Stimulated activated CD4-positive, alpha-beta T cell treated with anti-CD3 and anti-CD28 coated beads, Interleukin-4, amount 100 ng/mL, for 1 hour (primary cell): ENCODE data around the gene SCRN2.

Experiments
- DNase-seq: peaks from one replicate; pipeline ENCODE4 v3.0.0-alpha.2; 2020

Gene SCRN2

DNA sequence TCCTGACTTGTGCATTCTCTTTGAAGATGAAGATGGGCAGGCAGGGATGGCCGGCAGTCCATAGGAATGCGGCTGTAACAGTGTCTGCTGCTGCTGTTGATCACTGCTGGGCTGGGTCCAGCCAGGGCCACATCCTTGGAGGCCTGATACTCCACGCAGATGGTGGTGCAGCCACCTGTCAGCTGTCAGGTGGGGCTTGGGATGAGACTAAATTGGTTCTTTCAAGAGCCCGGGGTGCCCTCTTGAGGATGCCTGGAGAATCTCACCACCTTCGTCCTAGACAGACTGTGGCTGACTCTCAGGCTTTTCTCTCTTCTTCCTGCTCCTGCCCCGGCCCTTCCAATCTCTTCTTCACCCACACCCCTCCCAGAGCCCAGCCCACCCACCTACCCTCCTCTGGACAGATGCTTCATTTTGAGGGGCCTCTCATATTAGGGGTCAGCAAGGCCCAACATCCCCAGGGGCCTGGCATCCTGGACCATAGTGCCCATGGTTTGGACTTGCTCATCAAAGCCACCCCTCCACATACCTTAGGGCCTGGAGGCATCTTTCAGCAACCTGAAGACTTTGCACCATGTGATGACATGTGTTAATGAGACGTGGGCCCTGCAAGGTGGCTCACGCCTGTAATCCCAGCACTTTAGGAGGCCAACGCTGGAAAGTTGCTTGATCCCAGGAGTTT is 38.6 kb downstream of the SCRN2 start:
- DNase-seq: peak; percentile 62

DNA sequence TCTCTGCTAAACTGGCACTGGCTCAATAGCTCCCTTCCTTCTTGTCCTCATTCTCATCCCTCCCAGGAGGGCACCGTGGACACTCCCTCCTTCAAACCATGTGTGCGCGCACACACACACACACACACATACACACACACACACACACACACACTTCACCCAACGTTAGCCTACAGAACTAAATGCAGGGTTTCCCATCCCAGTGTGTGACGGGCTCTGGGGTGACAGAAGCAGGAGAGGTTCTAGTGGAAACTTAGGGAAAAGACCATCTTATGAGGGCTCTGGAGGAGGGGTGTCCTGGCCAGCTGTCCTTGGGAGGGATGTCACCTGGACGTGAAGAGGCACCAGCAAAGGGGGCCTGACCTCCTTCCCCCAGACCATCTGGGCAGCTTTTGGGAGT is 39.2 kb downstream of the SCRN2 start:
- no peak for DNase-seq

- DNase-seq: no peak
These were observed 39.8 kb downstream of the SCRN2 start for GRCh38 chr17:47801176-47801765.

- DNase-seq: no peak
These were observed 40.4 kb downstream of the SCRN2 start for GRCh38 chr17:47800686-47801085.

DNA sequence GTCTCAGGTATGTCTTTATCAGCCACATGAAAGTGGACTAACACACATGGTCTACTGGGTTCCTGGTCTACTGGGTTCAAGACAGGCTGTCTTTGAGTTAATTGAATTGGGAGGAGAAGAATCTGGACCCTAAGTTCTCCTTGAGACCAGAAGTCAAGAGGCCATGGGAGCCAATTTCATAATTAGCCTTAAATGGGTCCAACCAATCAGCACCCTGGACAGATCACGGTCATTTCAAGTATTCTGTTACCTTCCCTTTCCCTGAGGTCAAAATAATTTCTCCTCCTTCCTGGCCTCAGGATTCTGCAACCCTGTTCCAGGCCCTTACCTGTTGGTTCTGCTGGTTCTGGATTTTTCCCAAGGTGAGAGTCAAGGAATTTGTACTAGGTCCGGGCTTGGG is 43.3 kb downstream of the SCRN2 start:
- no peak for DNase-seq

GRCh38 chr17:47792979-47793378 is 48.1 kb downstream of the SCRN2 start:
- DNase-seq: no peak

- no peak for DNase-seq
These were observed 48.6 kb downstream of the SCRN2 start for GRCh38 chr17:47792457-47792856.

DNA sequence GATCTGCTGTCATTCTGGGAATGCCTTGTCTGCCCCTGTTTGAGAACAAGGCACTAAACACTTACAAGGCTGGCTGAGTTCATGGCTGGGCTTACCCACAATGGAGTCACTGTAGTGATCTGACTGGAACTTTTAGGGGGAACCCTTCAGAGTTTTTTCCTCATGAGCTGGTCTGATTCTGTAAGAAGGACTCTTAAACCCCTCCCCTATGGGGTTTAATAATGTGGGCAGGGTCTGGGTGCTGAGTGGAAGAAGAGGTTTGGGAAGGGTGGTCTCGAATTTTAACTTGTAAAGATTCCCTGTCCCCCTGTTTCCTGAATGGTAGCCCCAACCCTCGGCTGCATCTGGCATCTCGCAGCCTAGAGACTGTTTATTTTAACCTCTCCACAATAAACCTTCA is 50.0 kb downstream of the SCRN2 start:
- no peak for DNase-seq

- peak; percentile 61 for DNase-seq
These were observed 51.2 kb downstream of the SCRN2 start for GRCh38 chr17:47789611-47790561.
